D721Med (cell line): ENCODE measurements around the gene TJAP1.
"Not testable (repeated sequence)": the region's sequence is repeated elsewhere in the genome, so short reads cannot be mapped to it uniquely, and the experiment has no call there.

Experiments
- DNase-seq: peaks from one replicate; pipeline ENCODE4 v3.0.0; 2011; ENCODE audit warnings: low spot score; ENCODE audit not compliant: insufficient read length
- FAIRE-seq: peaks from 2 replicates; lab custom pipeline; 2011; peaks lifted over from hg19 to GRCh38; lab: Jason Lieb, UNC
- CTCF ChIP-seq: IDR thresholded peaks from 2 replicates; pipeline ENCODE4 v1.5.1; 2012; ENCODE audit warnings: mild to moderate bottlenecking, control low read depth; ENCODE audit not compliant: insufficient read depth; ENCODE audit errors: missing control alignments

TJAP1 gene

GRCh38 chr6:43453831-43454230 lies 23.5 kb upstream of the TJAP1 start:
- TF ChIP-seq CTCF = no peak
- DNase-seq (no peak), FAIRE-seq (no peak)

- no peak for DNase-seq
- FAIRE-seq = no peak
- peak; percentile 68 for TF ChIP-seq CTCF
Measured at GRCh38 chr6:43454290-43454695, 23.1 kb upstream of the TJAP1 start.

GRCh38 chr6:43454696-43455530 lies 22.5 kb upstream of the TJAP1 start:
- peak; percentile 61 for DNase-seq
- FAIRE-seq = no peak
- no peak for TF ChIP-seq CTCF

- TF ChIP-seq CTCF = no peak
- peak; percentile 68 for DNase-seq
- no peak for FAIRE-seq
Measured at GRCh38 chr6:43455531-43456428, 21.6 kb upstream of the TJAP1 start, which contains the start of gene DLK2. Gene DLK2, minus strand, starts transcription at chr6:43455548. Its CDS starts 723 bp downstream, at chr6:43454825.

- FAIRE-seq = no peak
- TF ChIP-seq CTCF = peak; percentile 26
- no peak for DNase-seq
Measured at GRCh38 chr6:43457643-43458042, 19.7 kb upstream of the TJAP1 start.

GRCh38 chr6:43458154-43458553 lies 19.2 kb upstream of the TJAP1 start:
- not testable (repeated sequence) for DNase-seq, FAIRE-seq

- DNase-seq (no peak), FAIRE-seq (no peak)
- TF ChIP-seq CTCF = no peak
Measured at GRCh38 chr6:43459535-43459934, 17.8 kb upstream of the TJAP1 start.
